ENCODE data around the gene C1QTNF6.

Gene C1QTNF6

DNA sequence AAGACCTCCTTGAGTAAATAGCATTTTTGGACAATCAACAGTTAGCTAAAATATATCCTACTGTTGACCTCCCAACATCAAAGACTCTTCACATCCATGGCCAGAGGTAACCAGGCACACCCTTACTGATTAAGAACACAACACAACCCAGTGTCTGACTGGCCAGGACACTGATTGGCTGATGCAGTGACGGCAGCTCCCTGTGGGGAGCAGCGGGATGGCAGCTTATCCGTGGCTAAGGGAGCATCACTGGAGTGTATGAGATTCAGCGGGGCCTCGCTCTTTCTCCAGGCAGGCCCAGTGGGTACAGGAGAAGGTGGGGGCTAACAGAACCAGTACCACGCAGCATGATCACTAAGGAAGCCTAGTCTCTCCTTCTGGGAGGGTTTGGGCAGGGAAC lies 28.0 kb downstream of the C1QTNF6 start:
- no peak for DNase-seq

- no peak for DNase-seq
Observed at GRCh38 chr22:37158963-37159290, 29.1 kb downstream of the C1QTNF6 start.

- DNase-seq, result no peak
Observed at GRCh38 chr22:37157516-37158285, 30.3 kb downstream of the C1QTNF6 start.

DNA sequence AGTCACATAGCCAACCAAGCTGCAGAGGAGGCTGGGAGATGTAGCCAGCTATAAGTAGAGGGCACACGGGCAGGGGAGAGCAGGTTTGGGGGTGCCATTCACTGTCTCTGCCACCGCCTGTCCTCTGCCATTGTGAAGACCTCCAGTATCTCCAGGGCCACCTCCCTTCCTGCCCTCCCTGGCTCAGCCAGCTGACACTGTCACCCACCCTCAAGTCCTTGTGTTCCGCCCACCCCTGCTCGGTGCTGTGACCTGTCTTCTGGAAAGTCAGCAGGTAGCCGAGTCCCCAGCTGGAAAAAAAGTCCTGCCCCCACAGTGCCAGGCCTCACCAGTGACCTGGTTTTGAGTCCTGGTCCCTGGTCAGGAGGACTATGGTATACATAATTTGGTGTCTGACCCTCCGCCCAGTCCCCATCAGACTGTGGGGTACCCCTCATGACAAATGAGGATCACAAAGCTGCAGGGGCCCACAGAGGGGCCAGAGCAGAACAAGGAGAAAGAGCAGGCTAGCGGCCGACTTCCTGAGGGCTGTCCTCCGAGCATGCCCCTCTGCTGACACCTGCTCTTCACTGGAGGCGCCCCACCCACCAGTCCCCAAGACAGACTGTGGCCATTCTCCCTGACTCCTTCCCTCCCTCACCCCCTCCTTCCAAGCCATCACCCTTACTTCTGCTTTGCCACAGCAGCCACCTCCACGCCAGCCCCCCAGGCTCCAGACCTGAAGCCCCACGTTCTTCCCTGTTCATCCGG lies 31.2 kb downstream of the C1QTNF6 start:
- DNase-seq, result no peak

- no peak for DNase-seq
Observed at GRCh38 chr22:37155971-37156370, 32.1 kb downstream of the C1QTNF6 start.

- no peak for DNase-seq
Observed at GRCh38 chr22:37154925-37155712, 32.9 kb downstream of the C1QTNF6 start.

GRCh38 chr22:37153901-37154300 lies 34.1 kb downstream of the C1QTNF6 start:
- DNase-seq, result no peak

- no peak for DNase-seq
Observed at GRCh38 chr22:37151401-37151800, 36.6 kb downstream of the C1QTNF6 start.

GRCh38 chr22:37150701-37151100 lies 37.3 kb downstream of the C1QTNF6 start:
- no peak for DNase-seq

- DNase-seq, result no peak
Observed at GRCh38 chr22:37148742-37149665, 39.0 kb downstream of the C1QTNF6 start.

DNA sequence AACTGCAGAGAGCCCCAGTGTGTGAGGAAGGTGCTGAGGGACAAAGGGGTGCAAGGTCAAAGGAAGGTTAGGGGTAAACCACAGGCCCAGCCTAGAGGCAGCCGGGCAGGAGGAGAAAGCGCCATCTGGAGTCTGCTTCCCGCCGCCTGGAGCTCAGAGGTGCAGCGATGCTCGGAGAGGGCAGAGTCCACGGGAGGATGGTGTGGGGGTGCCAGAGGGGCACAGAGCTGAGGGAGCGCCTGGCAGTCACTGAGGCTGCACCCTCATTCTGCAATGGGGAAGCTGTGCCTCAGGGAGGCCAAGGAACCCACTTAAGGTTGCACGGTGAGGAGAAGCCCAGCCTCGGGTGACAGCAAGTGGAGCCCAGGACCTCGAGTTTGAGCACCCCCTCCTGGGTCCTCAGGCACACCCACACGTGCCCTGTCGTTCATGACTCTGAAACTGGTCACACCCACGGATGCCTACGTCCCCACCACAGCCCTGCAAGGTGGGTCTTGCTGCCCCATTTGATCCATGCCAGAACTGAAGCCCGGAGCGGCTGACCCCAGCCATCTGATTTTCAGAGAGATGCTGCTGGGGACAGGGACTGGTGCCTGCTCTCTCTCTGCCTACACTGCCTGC lies 39.9 kb downstream of the C1QTNF6 start:
- DNase-seq, result no peak

- DNase-seq, result no peak
Observed at GRCh38 chr22:37147186-37147990, 40.7 kb downstream of the C1QTNF6 start.

DNA sequence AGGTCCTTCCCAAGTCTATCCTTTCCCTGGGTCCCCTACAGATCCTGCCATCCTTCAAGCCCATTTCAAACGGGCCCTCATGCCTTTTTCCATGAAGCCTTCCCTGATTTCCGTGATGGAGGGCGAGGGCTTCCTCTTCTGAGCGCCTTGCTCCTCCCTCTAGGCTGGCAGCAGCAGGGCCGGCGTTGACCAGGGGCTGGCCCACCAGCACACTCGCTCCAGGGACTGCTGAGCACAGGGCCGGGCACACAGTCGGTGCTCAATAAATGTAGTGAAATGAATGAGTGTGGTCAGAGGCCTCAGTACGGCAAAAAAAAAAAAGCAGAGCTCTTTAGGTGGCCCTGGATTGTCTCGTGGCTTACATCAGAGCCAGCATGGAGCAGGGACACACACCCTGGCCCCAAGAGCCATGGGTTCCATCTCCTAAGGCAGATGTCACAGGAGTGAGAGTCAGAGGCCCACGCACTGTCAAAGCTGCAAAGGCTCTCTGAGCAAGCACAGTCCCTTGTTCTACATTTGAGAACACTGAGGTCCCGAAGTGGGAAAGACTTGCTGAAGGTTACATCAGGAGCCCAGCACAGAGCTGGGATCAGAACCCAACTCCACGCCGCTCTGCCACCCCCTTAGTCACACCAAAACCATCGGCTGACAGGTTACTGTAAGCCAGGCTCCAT lies 41.4 kb downstream of the C1QTNF6 start:
- DNase-seq, result no peak

- no peak for DNase-seq
Observed at GRCh38 chr22:37146051-37146385, 42.0 kb downstream of the C1QTNF6 start.

DNA sequence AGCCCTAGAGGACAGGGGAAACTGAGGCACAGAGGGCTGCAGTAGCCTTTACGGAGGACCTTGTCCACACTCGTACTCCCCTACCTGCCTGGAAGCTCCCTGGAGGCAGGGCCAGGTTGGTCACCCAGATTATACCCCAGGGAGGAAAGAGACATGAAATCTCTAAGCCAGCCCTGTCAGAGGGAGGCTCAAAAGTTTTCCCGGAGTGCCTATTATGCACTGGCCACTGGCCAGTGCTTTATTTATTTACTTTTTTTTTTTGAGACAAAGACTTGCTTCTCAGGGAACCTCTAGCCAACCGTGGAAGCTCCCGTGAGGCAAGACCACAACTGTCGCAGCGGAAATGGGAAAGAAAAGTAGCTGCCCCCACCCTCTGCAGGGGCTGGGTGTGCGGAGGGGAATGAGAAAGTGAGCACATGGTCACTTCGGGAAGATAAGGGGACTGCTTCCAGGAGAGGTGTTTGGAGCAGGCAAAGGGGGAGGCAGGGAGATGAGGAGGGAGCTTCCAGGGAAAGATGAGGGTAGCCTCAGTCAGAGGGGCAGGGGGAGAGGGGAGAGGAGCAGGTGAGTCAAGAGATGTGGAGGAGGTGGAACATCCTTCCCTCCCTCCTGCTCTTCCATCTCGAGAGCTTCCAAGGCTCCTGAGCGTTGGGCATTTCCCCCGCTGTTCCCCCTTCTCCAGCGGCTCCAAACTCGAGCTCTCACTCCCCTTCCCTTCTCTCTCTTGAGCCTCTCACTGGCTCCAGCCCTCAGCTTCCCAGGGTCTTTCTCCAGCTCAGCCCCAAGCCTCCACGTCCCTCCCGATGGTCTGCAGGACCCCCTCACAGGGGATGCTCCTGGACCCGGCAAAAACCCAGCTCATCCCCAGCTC lies 42.6 kb downstream of the C1QTNF6 start:
- no peak for DNase-seq

DNA sequence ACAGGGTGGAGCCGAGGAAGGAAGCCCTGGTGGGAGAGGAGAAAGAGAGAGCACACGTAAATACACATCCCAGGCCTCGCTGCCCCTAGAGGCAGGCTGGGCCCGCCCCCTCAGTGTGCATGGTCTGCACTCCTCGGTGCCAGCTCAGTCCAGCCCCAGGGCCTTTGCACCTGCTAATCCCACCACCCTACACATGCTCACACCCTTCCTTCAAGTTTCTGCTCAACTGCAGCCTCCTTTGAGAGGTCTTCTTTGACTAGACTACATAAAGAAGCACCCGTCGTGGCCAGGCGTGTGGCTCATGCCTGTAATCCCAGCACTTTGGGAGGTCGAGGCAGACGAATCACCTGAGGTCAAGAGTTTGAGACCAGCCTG lies 43.9 kb downstream of the C1QTNF6 start:
- DNase-seq, result no peak

DNA sequence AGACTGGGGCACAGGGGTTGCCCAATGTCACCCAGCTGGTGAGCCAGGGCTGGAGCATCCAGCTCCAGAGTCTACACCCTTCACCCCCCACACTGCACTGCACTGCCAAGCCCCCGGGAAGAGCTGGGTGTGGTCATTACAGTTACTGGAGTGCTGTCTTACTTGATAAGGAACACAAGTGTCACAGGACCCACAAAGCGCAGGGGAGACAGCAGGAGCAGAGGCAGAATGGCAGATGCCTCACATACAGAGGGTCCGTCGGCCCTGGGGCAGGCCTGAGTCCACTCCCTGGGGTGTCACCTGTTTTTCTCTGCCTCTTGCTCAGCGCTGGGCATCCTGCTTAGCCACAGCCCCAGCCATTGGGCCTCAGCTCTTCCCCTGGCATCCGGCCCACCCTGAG lies 46.1 kb downstream of the C1QTNF6 start:
- peak; percentile 95 for DNase-seq

DNA sequence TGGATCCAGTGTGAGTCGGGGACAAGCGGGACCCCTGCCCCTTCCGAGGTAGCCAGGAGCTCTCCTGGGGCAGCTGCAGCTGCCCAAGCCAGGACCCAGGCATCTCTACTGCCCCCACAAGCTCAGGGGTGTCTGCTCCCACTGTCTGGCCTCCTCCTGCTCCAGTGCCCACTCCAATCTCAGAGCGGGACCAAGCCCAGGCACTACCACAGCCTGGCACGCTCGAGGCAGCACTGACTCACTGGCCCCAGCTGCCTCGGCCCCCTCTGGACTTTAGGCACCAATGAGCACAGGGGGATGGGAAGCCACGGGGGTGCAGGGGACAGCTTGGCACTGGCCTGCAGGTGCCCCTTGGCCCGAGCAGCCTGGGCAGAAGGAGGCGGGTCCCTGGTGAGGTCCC lies 46.6 kb downstream of the C1QTNF6 start:
- DNase-seq, result no peak

DNA sequence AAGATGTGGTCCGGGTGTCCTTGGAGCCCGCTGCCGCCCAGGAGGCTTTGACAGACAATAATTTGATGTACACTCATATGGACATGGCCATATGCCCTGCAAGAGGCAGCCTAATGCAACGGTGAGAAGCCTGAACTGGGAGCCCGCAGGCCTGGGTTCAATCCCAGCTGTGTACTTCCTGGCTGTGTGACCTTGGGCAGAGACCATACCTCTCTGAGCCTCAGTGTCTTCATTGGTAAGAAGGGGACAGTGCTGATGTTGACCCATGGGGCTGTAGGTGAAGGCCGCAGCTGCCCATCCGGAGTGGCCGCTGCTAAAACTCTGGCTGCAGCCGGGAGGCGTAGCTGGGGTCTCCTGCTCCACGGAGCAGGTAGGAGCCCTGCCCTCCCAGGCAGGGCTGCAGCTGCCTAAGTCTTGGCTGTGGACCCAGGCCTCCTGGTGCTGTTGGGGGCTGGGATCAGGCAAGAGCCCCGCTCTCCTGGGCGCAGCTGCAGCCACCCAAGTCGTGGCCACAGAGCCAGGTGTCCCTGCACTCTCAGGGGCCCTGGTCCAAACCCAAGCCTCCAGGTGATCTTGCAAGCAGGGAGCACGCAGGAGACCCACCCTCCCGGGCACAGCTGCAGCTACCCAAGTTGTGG lies 47.2 kb downstream of the C1QTNF6 start:
- no peak for DNase-seq
